K562 (cell line): ENCODE results near the gene GGT6. TPM values are rescaled to one million over a fixed set of nuclear protein-coding genes. Genes with fewer than 3 reads are reported as not detected.

Experiments used
- ATAC-seq: fragments of 200-7000 bp; cut with Tn5 transposase; 3 replicates; pipeline ENCODE4 v1.9.1; 2020; ENCODE audit warnings: moderate library complexity
- BruUV-seq: library from RNA; stranded (reverse); fragments of 400-500 nt; replicated peaks from 2 replicates; lab custom pipeline; 2021; lab: Mats Ljungman, UMichigan
- CTCF ChIA-PET: fragments of 300-600 bp; formaldehyde crosslinking; extraction: SDS; loops from one replicate; lab custom pipeline; 2021; ENCODE audit warnings: low intra/inter-chr PET ratio; lab: Yijun Ruan, JAX
- POLR2A ChIA-PET: fragments of 300-600, 350-650 bp; sonication (Branson Sonifier 250); formaldehyde crosslinking; extraction: SDS; loops from one replicate; lab custom pipeline; 2021; ENCODE audit warnings: antibody characterized with exemption, inconsistent platforms; lab: Yijun Ruan, JAX
- DNase-seq, 4 experiments: peaks; one replicate each; pipeline versions ENCODE4 v3.0.0 to v3.0.0-alpha.2; 2011 to 2018; ENCODE audit warnings: low spot score in 3 of 4, mixed read lengths in 3 of 4; ENCODE audit errors: extremely low read depth in 1 of 4
- FAIRE-seq: peaks from 2 replicates; lab custom pipeline; 2011; peaks lifted over from hg19 to GRCh38; lab: Jason Lieb, UNC
- H2AFZ ChIP-seq: 2 replicates; pipeline ENCODE4 v1.6.0; 2011; ENCODE audit warnings: low read depth, low read length, control low read depth, inconsistent platforms
- H3K27ac ChIP-seq: fragments of 200-600 bp; 3 replicates; pipeline ENCODE4 v1.8.0; 2011; ENCODE audit warnings: low read depth, mild to moderate bottlenecking, control low read depth, inconsistent platforms, low read length, moderate library complexity, mixed read lengths; ENCODE audit errors: extremely low read depth
- H3K27me3 ChIP-seq, 2 experiments: fragments of 300-600 bp in 1 of 2; 2 replicates in 1 of 2; 3 replicates in 1 of 2; pipeline versions ENCODE4 v1.6.0 to v1.8.0; 2011; ENCODE audit warnings: inconsistent platforms in 2 of 2, low read length in 2 of 2, mild to moderate bottlenecking in 1 of 2, mixed read lengths in 1 of 2, moderate library complexity in 1 of 2; ENCODE audit not compliant: control insufficient read depth in 2 of 2, insufficient read depth in 2 of 2
- H3K36me3 ChIP-seq: fragments of 300-600 bp; 3 replicates; pipeline ENCODE4 v1.8.0; 2011; ENCODE audit warnings: mild to moderate bottlenecking, low read length, inconsistent platforms; ENCODE audit not compliant: control insufficient read depth, insufficient read depth
- H3K4me1 ChIP-seq, 2 experiments: fragments of 200-600 bp in 1 of 2; replicated peaks in 1 of 2; 2 replicates in 1 of 2; 3 replicates in 1 of 2; pipeline versions ENCODE4 v1.5.1 to v1.8.0; 2011; ENCODE audit warnings: inconsistent platforms in 2 of 2, low read length in 2 of 2, mild to moderate bottlenecking in 1 of 2, mixed read lengths in 1 of 2, moderate library complexity in 1 of 2; ENCODE audit not compliant: control insufficient read depth in 2 of 2, insufficient read depth in 2 of 2
- H3K4me2 ChIP-seq: 2 replicates; pipeline ENCODE4 v1.6.1; 2011; ENCODE audit warnings: low read length, control low read depth, inconsistent platforms, mixed read lengths; ENCODE audit not compliant: insufficient read depth
- H3K4me3 ChIP-seq: fragments of 200-600 bp; sonication (generic), shearing (Covaris generic); 2 replicates; pipeline ENCODE4 v1.5.1; 2016; ENCODE audit warnings: control low read depth, inconsistent platforms
- H3K79me2 ChIP-seq: fragments of 200-600 bp; 3 replicates; pipeline ENCODE4 v1.8.0; 2011; ENCODE audit warnings: low read length, inconsistent platforms; ENCODE audit not compliant: control insufficient read depth, insufficient read depth
- H3K9ac ChIP-seq, 2 experiments: 2 replicates each; pipeline versions ENCODE4 v1.6.0 to v1.6.1; 2011; ENCODE audit warnings: low read depth in 2 of 2, low read length in 2 of 2, control low read depth in 1 of 2, inconsistent platforms in 1 of 2, mild to moderate bottlenecking in 1 of 2, mixed read lengths in 1 of 2; ENCODE audit not compliant: insufficient read depth in 1 of 2
- H3K9me1 ChIP-seq: one replicate; pipeline ENCODE4 v1.6.0; 2011; ENCODE audit warnings: inconsistent platforms, mild to moderate bottlenecking, low read length, moderate library complexity; ENCODE audit not compliant: control insufficient read depth, insufficient read depth
- H3K9me3 ChIP-seq: replicated peaks from 2 replicates; pipeline ENCODE4 v1.5.1; 2011; ENCODE audit warnings: low read depth, low read length, inconsistent platforms; ENCODE audit not compliant: control insufficient read depth, insufficient read depth
- H4K20me1 ChIP-seq: replicated peaks from 2 replicates; pipeline ENCODE4 v1.6.1; 2011; ENCODE audit warnings: low read length, inconsistent platforms, mixed read lengths; ENCODE audit not compliant: control insufficient read depth, insufficient read depth
- ELF4 ChIP-seq: fragments of 450-650 bp; formaldehyde crosslinking; IDR thresholded peaks from 2 replicates; pipeline ENCODE4 v1.4.0; 2022; ENCODE audit warnings: missing genetic modification characterization
- FOSL1 ChIP-seq: fragments of 200-800 bp; sonication (Bioruptor generic); conservative IDR thresholded peaks from 2 replicates; pipeline ENCODE4 v1.6.1; 2016; ENCODE audit warnings: missing genetic modification characterization, missing compliant biosample characterization
- JUND ChIP-seq, 2 experiments: IDR thresholded peaks; 2 replicates in 1 of 2; 3 replicates in 1 of 2; pipeline ENCODE4 v1.6.1; 2011; ENCODE audit warnings: borderline replicate concordance in 2 of 2, low read depth in 2 of 2, low read length in 2 of 2, improper control_type of control experiment in 1 of 2, missing biosample characterization in 1 of 2, missing genetic modification characterization in 1 of 2, missing genetic modification reagents in 1 of 2
- NFE2 ChIP-seq: IDR thresholded peaks from 2 replicates; pipeline ENCODE4 v1.6.1; 2014; ENCODE audit warnings: antibody characterized with exemption, low read depth
- ZNF263 ChIP-seq: sonication (generic); formaldehyde crosslinking; IDR thresholded peaks from 2 replicates; pipeline ENCODE4 v1.8.0; 2022; ENCODE audit warnings: mild to moderate bottlenecking, missing genetic modification reagents, borderline replicate concordance
- WGBS: fragments of 100-300 bp; shearing (Covaris generic); methylation state at CpG from one replicate; pipeline ENCODE4 v1.1.6; 2016; ENCODE audit warnings: low coverage, mixed read lengths; ENCODE audit not compliant: insufficient coverage; ENCODE audit errors: missing lambda C conversion rate; 5-methylcytosine and 5-hydroxymethylcytosine counted together
- in situ Hi-C: fragments of 300-500 bp; cut with MboI; formaldehyde crosslinking; loops from 4 replicates; pipeline ENCODE4 v1.15.0; 2018; ENCODE audit warnings: inconsistent platforms, mixed read lengths
- intact Hi-C: fragments of 100-400 bp; cut with micrococcal nuclease; formaldehyde crosslinking; loops from 2 replicates; pipeline ENCODE4 v1.14.2; 2022
- polyA plus RNA-seq, 8 experiments: library from polyadenylated mRNA; depleted of rRNA in 4 of 8; stranded (reverse) in 5 of 8; unstranded in 3 of 8; fragments of >200 nt; fragmentation: Nextera tagmentation in 2 of 8; fragmentation: Illumina TruSeq in 1 of 8; extraction: Ambion mirVana in 2 of 8; extraction: Trizol in 1 of 8; gene quantifications; 2 replicates each; pipeline versions ENCODE4 v1.2.1 to v1.2.3, GENCODE V29; 2011 to 2014; ENCODE audit warnings: inconsistent platforms in 1 of 8, missing spikeins in 1 of 8
- total RNA-seq, 7 experiments: library from RNA; depleted of rRNA in 6 of 7; stranded (reverse); fragments of >200 nt in 6 of 7; fragmentation: Illumina TruSeq in 2 of 7; extraction: Trizol in 2 of 7; gene quantifications; 2 replicates each; pipeline versions ENCODE4 v1.2.1 to v1.2.3, GENCODE V29; 2011 to 2021; ENCODE audit warnings: low replicate concordance in 1 of 7
- TF ChIP-seq, protein P1 (sequence below), 2 experiments: fragments of 450-650 bp in 1 of 2; sonication (generic) in 1 of 2; formaldehyde crosslinking in 1 of 2; IDR thresholded peaks in 1 of 2; conservative IDR thresholded peaks in 1 of 2; 2 replicates each; pipeline versions ENCODE4 v1.6.1 to v1.8.1; 2016 to 2023; ENCODE audit warnings: mild to moderate bottlenecking in 2 of 2, moderate library complexity in 2 of 2, inconsistent platforms in 1 of 2, missing genetic modification reagents in 1 of 2
- TF ChIP-seq, protein P2 (sequence below): sonication (generic); formaldehyde crosslinking; IDR thresholded peaks from 2 replicates; pipeline ENCODE4 v1.8.0; 2022; ENCODE audit warnings: missing genetic modification reagents, mild to moderate bottlenecking, moderate library complexity, borderline replicate concordance
- TF ChIP-seq, protein P3 (sequence below): fragments of 200-800 bp; sonication (Bioruptor generic); IDR thresholded peaks from 2 replicates; pipeline ENCODE4 v1.6.1; 2017; ENCODE audit warnings: missing genetic modification characterization, missing compliant biosample characterization

GGT6 gene
- total and polyA plus RNA-seq, 9 of the 15 experiments (the other 6 are each of a cell fraction or from before 2014, with no cell fraction given), result 0.09 TPM; not detected in 8

DNA sequence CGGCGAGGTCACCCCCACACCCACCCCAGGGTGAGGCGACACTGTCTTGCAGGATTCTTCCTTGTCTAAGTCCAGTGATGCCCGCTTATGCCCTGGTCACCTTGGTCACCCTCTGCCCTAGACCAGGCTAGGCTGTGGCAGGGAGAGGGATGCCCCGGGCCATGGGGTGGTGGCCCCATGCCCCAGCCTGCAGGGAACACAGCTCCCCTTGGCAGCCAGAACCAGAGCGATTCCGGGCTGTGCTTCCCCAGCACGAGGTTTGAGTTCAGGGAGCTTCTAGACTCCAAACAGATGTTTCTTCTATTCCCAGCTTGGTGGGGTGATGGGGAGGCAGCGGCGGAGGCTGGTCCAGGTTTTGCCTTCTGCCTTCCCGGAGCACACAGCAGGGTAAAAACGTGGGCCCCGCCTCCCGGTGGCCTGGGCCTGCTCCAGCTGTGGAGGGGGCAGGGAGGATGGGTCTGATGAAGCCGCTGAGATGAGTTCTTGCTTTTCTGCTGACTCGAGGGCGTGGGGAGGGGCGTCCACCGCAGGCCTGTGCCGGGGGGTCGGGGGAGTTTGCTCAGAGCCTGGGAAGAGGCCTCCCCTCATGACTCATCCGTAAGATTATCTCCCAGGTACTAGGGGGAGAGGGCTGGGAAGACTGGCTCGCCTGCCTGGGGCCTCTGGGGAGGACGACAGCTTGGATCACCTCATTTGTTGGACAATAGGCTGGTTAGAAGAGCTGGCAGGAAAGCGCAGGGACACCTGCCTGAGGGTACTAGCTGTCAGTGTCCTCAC lies 39.3 kb upstream of the GGT6 start:
- WGBS, result 10% methylated on average over 9 of the region's 25 CpGs
- H3K9me1 ChIP-seq, result no peaks in the 10 kb centered on the region
- TF ChIP-seq FOSL1 (tag), result 0 out of 2 replicates have a peak, but pooled peaks have one; percentile 30
- TF ChIP-seq, protein P1, sequence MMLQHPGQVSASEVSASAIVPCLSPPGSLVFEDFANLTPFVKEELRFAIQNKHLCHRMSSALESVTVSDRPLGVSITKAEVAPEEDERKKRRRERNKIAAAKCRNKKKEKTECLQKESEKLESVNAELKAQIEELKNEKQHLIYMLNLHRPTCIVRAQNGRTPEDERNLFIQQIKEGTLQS (IDR thresholded peaks at IDR 0.05), result peak; percentile 29; the same call in 1 of the 2 replicates
- TF ChIP-seq, protein P1 (CRISPR knock-in tag; conservative IDR thresholded peaks at IDR 0.05), result no peak
- TF ChIP-seq, protein P2, sequence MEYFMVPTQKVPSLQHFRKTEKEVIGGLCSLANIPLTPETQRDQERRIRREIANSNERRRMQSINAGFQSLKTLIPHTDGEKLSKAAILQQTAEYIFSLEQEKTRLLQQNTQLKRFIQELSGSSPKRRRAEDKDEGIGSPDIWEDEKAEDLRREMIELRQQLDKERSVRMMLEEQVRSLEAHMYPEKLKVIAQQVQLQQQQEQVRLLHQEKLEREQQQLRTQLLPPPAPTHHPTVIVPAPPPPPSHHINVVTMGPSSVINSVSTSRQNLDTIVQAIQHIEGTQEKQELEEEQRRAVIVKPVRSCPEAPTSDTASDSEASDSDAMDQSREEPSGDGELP (CRISPR knock-in tag), result peak; percentile 87
- TF ChIP-seq NFE2, result no peak
- TF ChIP-seq ELF4, result no peak
- peak; percentile 45; the same call in 1 of the 2 replicates for TF ChIP-seq JUND (IDR thresholded peaks at IDR 0.05; ENCODE audit: borderline replicate concordance, low read depth, low read length)
- no peak; the same call in 2 of the 3 replicates for TF ChIP-seq JUND (tag; IDR thresholded peaks at IDR 0.05; ENCODE audit: borderline replicate concordance, low read depth, low read length)
- TF ChIP-seq ZNF263 (CRISPR knock-in tag), result peak; percentile 70; the same call in 1 of the 2 replicates
- TF ChIP-seq, protein P3, sequence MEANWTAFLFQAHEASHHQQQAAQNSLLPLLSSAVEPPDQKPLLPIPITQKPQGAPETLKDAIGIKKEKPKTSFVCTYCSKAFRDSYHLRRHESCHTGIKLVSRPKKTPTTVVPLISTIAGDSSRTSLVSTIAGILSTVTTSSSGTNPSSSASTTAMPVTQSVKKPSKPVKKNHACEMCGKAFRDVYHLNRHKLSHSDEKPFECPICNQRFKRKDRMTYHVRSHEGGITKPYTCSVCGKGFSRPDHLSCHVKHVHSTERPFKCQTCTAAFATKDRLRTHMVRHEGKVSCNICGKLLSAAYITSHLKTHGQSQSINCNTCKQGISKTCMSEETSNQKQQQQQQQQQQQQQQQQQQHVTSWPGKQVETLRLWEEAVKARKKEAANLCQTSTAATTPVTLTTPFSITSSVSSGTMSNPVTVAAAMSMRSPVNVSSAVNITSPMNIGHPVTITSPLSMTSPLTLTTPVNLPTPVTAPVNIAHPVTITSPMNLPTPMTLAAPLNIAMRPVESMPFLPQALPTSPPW, result peak; percentile 57
- no peak; the same call in 2 of the 3 replicates for ATAC-seq
- ChIA-PET POLR2A (no interaction called here), CTCF (no interaction called here)
- H3K9ac ChIP-seq, result peak overlapping the region in 1 of 2 experiments; percentile 26; a peak in 1 of 4 replicates
- no peaks in the 10 kb centered on the region for H3K9me3 ChIP-seq
- H3K79me2 ChIP-seq, result no peaks in the 10 kb centered on the region
- FAIRE-seq, result no peak
- in situ Hi-C loops (no loop called here), intact Hi-C loops (no loop called here)
- no peak overlapping the region for H3K4me2 ChIP-seq
- no peaks in the 10 kb centered on the region for H3K36me3 ChIP-seq
- no peak overlapping the region for H3K4me3 ChIP-seq
- no peak overlapping the region for H2AFZ ChIP-seq
- 0 out of 2 replicates have a peak, but pooled peaks cover 3% of the 10 kb centered on the region for H4K20me1 ChIP-seq
- no peak overlapping the region for H3K27ac ChIP-seq
- peaks cover 3 to 86% of the 10 kb centered on the region in 2 experiments; a peak in 4 of 5 replicates for H3K27me3 ChIP-seq
- peak; percentile 27 to 44 (median 32) for DNase-seq
- peaks cover 0 to 21% of the 10 kb centered on the region in 2 experiments; a peak in 3 of 5 replicates for H3K4me1 ChIP-seq
- no TSS peak for BruUV-seq
